ENCODE results near the gene CD33.

The CD33 gene

DNA sequence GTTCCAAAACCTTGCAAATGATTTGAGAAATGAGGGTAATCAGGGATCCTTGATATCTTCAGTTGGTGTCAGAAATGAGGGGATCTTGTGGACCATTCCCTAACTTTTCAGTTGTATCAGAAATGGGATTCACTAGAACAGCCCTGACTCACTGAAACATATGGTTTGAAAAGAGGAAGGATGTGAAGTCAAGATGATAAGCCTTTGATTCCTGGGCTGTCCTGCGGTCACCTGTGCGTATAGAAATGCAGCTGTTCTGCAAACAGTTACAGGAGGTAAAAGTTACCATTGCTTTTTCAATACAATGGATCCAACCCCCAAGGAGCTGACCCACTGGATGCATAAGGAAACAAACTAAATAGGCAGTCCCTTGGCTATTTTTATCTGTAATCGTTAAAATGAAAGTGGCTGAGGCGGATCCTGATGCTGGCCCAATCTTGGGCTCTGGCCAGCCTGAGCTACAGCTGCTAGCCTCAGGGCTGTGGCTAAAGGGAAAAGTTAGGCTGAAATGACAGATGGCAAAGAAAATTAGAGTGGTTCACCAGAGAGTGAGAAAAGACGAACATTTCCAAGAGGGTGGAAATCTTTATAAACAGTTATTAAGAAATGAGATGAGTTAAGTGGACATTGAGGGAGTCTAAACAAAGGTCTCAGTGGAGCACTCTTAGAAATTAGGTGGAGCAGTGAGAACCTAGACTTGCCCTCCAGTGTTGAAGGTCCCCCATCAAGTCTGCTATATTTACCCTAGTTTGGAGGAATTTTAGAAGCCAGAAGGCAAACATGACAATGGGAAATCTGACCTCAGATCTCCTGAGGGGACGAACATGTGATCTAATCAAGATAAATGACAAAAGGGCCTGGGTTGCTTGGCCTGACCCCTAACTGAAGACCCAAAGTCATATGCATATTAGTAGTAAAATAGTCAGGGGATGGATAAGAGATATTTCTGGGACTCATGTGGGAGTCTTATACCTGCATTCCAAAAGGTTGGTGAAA is 33.6 kb downstream of the CD33 start:
- DNase-seq (ENCODE audit: low read depth in 2 of 3, low spot score in 1 of 3), result no peak

DNA sequence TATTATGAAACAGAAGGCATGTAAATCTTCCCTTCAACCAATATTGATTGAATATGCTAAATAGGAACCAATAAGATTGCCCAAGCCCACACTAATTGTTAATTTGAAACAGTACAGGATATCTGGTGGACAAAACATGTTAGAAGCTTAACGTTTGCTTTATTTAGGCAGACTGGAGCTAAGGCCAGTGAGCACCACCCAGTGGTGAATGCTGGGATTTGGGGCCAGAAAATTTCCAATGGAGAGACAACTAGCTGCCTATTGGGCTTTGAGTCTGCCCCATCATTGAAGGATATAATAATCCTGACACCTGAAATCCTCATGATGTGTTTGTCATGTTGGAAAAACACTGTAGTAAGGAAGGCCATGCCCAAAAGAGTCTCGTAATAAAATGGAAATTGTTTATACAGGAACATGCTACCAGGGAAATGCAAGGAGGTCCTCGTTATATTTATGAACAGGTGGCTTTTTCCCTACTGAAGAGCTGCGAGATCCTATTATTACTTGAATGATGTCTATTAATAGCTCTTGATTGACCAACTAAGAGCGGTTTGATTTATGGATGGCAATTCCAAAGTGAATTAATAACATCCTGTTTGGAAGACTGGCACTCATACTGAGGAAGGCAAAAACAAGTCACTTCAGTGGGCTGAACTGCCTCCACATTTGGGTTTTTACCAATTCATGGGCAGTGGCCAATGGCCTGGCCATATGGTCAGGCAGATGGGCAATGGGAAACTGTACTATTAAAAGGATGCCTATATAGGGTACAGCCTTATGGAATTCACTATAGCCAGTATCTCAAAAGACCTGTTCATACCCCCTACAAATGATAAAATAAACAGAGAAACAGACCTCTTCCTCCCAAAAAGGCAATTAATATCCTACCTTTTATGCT is 34.7 kb downstream of the CD33 start:
- DNase-seq (ENCODE audit: low read depth in 2 of 3, low spot score in 1 of 3), result peak; percentile 22 to 42 (median 34)

DNA sequence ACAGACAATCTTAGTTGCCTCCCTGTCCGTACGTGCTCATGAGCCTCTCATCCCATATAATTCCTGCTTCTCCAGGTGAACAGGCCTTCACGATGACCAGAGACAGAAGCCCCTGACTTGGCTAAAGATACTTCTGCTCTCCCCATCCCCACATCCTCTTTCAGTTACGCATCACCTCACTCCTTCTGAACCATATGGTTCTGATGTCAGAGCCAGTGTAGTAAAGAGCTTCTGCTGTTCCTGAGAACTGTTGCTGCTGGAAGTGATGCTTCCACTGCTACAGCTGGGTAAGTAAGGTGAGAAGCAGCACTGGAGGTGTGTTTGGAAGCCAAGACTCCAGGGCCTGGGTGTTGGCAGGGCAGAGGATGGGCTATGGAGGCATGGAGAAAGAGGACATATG is 38.9 kb downstream of the CD33 start:
- no peak for DNase-seq (ENCODE audit: low read depth in 2 of 3, low spot score in 1 of 3)

DNA sequence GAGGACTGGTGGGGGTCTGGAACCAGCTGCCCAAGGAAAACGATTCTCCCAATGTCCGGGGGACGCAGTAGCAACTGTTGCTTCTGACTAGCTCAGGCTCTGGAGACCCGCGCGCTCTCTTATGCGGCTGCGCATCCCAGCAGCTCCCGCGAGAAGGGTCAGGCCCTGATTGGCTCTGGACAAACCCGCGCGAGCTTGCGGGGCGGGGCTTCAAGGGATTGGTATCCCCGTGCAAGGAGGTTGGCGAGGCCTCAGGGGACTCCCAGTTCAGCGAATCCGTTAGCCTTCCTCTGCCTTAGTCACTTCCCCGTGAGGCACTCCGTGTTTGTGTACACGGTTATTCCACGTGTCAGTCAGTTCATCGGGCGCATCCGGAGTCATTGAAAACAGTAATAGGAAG is 46.2 kb downstream of the CD33 start:
- no peak for DNase-seq (ENCODE audit: low read depth in 2 of 3, low spot score in 1 of 3)

DNA sequence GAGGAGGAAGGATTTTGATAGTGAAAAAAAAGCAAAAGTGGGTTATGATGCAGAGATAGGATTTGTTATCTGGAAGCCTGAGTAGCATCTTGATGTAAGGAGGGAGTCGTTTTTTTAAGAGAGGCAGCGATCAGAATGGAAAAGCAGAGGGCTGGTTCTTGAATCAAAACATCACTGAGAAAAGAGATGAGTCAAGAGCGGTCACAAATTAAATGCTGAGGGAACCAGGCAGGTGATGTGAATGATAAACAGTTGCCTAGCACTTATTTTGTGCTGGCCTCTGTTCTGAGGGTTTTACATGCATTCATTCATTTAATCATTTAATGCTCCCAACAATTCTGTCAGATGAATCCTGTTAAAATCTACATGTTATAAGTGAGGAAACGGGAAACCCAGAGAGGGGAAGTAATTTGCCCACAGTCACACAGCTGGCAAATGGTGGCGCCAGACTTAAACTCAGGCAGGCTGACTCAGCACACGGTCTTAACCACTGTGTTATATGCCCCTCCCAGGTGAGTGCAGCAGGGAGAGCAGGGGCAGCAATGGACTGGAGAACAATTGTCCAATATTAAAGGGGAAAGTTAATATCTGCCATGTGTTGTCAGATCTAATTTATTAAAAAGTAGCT is 47.4 kb downstream of the CD33 start:
- no peak for DNase-seq (ENCODE audit: low read depth in 2 of 3, low spot score in 1 of 3)

DNA sequence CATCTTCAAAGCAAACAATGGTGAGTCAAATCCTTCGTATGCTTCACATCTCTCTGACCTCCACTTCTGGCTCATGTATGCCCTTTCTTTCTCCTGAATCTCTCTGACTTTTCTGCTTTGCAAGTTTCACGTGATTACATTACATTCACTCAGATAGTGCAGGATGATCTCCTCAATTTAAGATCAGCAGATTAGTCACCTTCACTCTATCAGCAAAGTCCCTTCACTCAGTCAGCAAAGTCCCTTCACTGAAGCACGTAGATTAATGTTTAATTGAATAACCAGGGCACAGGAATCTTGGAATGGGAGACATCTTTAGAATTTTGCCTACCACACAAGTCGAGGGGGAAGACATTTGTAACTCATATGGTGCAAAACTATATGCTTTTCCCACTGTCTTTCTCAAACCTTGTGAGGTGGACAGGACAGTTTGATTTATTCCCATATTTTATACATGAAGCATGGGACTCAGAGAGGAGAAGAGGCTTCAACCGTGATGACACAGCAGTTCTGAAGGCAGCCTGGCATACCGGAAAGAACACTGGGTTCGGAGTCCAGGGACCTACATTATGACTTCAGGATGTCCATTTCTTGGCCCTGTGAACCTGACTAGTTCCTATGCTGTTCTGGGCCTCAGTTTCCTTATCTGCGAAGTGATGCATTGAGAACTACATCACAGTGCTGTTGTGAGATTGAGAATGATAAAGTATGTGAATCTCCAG is 49.3 kb downstream of the CD33 start:
- DNase-seq (ENCODE audit: low read depth in 2 of 3, low spot score in 1 of 3), result no peak

DNA sequence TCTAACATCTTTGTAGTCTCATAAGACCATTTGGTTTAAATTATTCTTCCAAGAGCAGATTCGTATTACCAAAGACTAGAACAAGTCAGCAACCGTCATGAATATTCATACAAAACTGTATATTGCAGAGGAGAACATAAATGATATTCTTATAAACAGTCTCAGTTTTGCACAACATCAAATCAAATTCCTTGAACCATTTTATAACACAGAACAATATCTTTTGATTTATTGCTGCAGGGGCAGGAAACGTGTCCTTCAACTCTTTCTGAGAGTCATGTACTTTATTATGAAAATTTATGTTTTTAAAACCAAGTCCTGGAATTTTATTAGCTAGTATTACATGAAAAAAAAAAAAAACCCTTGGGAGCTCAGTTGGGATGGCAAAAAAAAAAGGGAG is 52.2 kb downstream of the CD33 start:
- DNase-seq (ENCODE audit: low read depth in 2 of 3, low spot score in 1 of 3), result no peak

DNA sequence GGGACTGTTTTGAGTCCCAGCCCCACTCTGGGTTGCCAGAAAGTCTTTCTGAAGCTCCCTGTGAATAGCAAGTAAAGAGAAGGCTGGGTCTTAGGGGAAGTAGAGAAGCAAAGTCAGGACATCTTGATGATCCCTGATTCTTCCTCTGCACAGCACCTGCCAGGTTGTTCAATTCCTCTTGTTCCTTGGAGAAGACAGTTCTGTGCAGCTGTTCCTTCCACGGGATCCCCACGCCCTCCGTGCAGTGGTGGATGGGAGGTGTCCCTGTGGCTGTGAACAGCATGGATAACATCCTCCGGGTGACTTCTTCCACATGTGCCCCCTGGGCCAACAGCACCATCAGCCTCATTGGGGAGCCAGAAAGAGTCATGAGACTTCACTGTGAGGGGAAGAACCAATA is 57.5 kb downstream of the CD33 start:
- DNase-seq (ENCODE audit: low read depth in 2 of 3, low spot score in 1 of 3), result no peak

DNA sequence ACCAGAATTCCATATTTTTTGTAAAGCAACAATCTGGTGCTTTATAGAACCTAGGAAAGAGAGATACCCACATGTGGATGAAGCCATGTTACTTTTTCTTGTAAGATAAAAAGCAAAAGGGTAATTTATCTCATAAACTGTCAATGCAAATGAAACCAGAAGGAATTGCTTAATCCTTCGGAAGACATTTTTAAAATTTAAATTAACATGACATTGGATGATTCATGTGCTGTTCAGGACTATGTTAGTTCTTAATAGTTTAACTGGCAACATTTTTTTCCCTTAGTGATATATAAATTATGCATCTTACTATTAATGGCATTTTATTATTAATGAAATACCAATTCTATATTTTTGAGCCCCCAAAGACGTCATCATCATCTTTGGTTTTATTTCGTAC is 60.8 kb downstream of the CD33 start:
- DNase-seq (ENCODE audit: low read depth in 2 of 3, low spot score in 1 of 3), result no peak

Data from stimulated activated CD4-positive, alpha-beta T cell treated with anti-CD3 and anti-CD28 coated beads, Interleukin-12 subunit alpha, Interleukin-12 subunit beta, amount 100 ng/mL, for 48 hours (primary cell).